HG02588 (cell line): ENCODE results near the gene PPP2R5A.
"Not testable (repeated sequence)": the region's sequence is repeated elsewhere in the genome, so short reads cannot be mapped to it uniquely, and the experiment has no call there.

Experiments
- ATAC-seq: cut with Tn5 transposase; IDR thresholded peaks from one replicate; pipeline ENCODE4 v1.9.1; 2021; ENCODE audit warnings: mild to moderate bottlenecking, moderate library complexity; ENCODE audit not compliant: unreplicated experiment

The PPP2R5A gene

GRCh38 chr1:212351588-212352362, 66.6 kb downstream of the PPP2R5A start:
- no peak for ATAC-seq

GRCh38 chr1:212353181-212353580, 68.0 kb downstream of the PPP2R5A start:
- no peak for ATAC-seq

DNA sequence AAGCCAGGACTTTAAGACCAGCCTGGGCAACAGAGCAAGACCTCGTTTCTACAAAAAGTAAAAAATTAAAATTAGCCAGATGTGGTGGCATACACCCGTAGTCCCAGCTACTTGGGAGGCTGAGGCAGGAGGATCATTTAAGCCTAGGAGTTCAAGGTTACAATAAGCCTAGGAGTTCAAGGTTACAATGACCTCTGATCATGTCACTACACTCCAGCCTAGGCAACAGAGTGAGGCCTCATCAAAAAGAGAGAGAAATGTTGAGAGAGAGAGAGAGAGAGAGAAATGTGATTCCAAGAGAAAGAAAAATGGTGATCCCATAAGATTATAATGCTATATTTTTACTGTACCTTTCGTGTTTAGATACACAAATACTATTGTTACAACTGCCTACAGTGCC, 69.3 kb downstream of the PPP2R5A start:
- no peak for ATAC-seq

DNA sequence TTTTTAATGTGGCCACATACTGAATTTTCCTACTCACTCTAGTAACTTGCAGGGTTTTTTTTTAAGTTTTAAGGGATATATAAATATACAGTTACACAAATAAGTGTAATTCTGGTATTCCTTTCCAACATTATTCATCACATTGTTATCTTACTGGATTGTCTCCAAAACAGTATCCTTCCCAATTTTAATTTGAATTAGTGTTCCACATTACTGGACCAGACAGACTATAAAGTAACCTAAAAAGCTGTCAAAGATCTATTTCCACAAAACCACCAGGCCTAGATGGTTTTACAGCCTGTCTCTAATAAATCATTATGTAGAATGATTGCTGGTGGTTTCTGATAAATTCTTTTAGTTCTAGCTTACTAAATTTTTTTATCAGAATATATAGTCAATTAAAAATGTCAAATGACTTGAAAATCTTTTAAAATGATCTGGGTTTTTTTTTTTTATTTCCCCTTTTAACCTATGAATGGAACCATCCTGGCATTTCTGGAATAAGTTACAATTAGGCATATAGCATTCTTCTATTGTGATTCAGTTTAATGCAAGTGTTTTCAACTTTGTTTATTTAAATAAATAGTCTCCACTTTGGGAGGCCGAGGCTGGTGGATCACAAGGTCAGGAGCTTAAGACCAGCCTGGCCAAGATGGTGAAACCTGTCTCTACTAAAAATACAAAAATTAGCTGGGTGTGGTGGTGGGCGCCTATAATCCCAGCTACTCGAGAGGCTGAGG, 70.2 kb downstream of the PPP2R5A start:
- no peak for ATAC-seq

- ATAC-seq: no peak
Observed at GRCh38 chr1:212359794-212360479, 74.7 kb downstream of the PPP2R5A start.

DNA sequence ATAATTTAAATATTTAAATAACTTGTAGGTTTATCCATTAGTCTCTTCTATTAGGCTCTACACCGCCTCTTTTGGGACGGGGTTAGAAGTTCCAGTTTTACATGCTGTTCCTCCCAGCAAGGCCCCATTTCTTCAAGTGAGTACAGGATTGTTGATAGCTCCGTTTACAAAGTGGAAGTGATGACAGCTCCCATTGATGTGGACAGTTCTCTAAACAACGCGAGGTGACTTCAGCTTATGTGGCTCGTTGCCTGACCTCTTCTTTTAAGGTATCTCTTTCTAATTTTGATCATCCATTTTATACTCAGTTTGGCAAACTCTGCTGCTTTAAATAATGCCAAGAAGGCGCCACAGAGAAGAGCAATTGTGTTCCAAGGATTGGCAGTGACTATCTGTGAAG, 79.8 kb downstream of the PPP2R5A start:
- no peak for ATAC-seq

- ATAC-seq: no peak
Observed at GRCh38 chr1:212366901-212367300, 81.7 kb downstream of the PPP2R5A start.

- no peak for ATAC-seq
Observed at GRCh38 chr1:212367474-212368072, 82.4 kb downstream of the PPP2R5A start.

- no peak for ATAC-seq
Observed at GRCh38 chr1:212368073-212368484, 82.9 kb downstream of the PPP2R5A start.

DNA sequence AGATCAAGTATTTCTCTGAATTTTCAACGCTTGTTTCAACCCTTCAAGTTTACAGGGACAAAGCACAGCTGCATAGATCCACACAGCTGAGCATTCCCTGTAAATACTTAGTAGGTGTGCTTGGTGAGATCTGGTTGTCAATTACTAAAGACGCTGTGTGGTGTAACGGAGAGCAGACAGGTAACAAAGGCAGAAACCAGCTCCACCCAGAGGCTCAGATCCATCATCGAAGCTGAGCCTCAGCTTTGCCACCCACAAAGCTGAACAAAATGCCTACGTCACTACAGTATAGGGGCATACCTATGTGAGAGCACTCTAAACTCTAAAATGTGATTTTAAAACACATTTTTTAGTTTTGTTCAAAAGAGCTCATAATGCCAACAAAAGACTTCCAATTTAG, 90.8 kb downstream of the PPP2R5A start:
- no peak for ATAC-seq

GRCh38 chr1:212377644-212378043, 92.4 kb downstream of the PPP2R5A start:
- no peak for ATAC-seq

GRCh38 chr1:212379366-212379765, 94.2 kb downstream of the PPP2R5A start:
- no peak for ATAC-seq

- ATAC-seq: no peak
Observed at GRCh38 chr1:212381397-212382035, 96.3 kb downstream of the PPP2R5A start.

- no peak for ATAC-seq
Observed at GRCh38 chr1:212386029-212386428, 100.8 kb downstream of the PPP2R5A start.

DNA sequence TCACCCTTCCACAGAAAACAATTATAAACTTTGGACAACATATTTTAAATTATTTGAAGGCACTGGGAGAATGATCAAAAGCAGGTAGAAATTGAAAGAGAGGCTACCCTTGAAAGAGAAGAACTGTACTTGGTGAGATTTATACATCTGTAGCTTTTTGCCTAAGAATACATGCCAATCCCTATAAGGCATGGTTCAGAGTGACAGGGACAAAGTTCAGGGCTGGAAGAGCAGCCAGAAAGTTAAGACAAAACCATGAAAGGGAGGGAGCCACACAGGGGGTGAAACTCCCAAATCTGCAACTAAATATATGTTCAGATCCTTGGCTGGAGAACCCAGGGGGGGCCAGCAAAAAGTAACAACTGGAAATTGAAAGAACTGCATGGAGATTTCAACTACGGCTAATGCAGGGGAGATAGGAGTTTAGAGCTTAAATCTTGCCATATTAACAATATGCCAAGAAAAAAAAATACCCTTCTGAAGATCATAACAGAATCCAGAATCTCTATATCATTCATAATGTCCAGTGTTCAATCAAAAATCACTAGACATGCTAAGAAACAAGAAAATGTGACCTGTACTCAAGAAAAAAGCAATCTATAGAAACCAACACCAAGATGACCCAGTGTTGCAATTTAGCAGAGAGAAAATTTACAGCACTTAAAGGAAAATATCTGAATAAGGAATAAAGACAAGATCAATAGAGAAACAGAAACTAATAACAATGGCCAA, 103.9 kb downstream of the PPP2R5A start:
- ATAC-seq: no peak

- ATAC-seq: not testable (repeated sequence)
Observed at GRCh38 chr1:212395678-212396437, 110.6 kb downstream of the PPP2R5A start.

GRCh38 chr1:212396638-212397037, 111.4 kb downstream of the PPP2R5A start:
- no peak for ATAC-seq

DNA sequence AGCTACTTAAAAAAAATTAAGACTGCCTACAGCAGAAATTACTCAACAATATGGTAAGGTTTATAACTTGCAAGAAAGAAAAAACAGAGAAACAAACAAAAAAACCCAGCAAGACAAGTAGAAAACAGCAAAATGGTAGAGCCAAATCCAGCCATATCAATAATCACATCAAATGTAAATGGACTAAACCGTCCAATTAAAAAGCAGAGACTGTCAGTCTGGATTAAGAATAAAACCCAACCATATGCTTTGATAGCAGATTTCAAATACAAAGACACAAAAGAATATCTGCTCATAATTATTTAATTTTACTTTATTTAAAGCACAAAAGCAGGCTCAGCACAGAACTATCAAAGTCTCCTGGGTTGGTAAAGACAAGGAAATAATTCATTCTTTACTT, 112.0 kb downstream of the PPP2R5A start:
- no peak for ATAC-seq

DNA sequence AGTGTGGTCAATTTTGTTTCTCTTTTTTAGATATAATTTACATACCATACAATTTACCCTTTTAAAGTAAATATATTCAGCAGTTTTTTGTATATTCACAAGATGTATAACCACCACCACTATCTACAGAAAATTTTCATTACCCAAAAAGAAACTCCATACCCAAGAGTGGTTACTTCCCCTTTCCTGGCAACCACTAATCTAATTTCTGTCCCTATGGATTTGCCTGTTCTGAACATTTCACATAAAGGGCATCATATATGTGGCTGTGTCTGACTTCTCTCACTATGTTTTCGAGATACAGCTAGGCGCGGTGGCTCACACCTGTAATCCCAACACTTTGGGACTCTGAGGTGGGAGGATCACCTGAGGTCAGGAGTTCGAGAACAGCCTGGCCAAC, 115.8 kb downstream of the PPP2R5A start:
- no peak for ATAC-seq
